ENCODE data around the gene ACP5.
"Not testable (repeated sequence)": the region's sequence is repeated elsewhere in the genome, so short reads cannot be mapped to it uniquely, and the experiment has no call there.

Gene ACP5

GRCh38 chr19:11577451-11578257 lies at the start of gene ACP5:
TSS of gene ACP5 (minus strand) at chr19:11577645. CDS start at chr19:11577317, 328 bp downstream.
- no peak for DNase-seq (ENCODE audit: low spot score)

GRCh38 chr19:11626252-11626651 lies 48.8 kb upstream of the ACP5 start:
- DNase-seq (ENCODE audit: low spot score), result no peak

- no peak for DNase-seq (ENCODE audit: low spot score)
Observed at GRCh38 chr19:11624069-11624463, 46.6 kb upstream of the ACP5 start.

- DNase-seq (ENCODE audit: low spot score), result not testable (repeated sequence)
Observed at GRCh38 chr19:11622401-11622800, 45.0 kb upstream of the ACP5 start.

- DNase-seq (ENCODE audit: low spot score), result no peak
Observed at GRCh38 chr19:11620553-11620952, 43.1 kb upstream of the ACP5 start.

- DNase-seq (ENCODE audit: low spot score), result no peak
Observed at GRCh38 chr19:11617180-11618062, 40.0 kb upstream of the ACP5 start.

- no peak for DNase-seq (ENCODE audit: low spot score)
Observed at GRCh38 chr19:11612816-11613511, 35.5 kb upstream of the ACP5 start.

- no peak for DNase-seq (ENCODE audit: low spot score)
Observed at GRCh38 chr19:11611730-11612129, 34.3 kb upstream of the ACP5 start.

GRCh38 chr19:11606484-11606883 lies 29.0 kb upstream of the ACP5 start:
- no peak for DNase-seq (ENCODE audit: low spot score)

GRCh38 chr19:11599704-11600103 lies 22.3 kb upstream of the ACP5 start:
- DNase-seq (ENCODE audit: low spot score), result not testable (repeated sequence)

- DNase-seq (ENCODE audit: low spot score), result no peak
Observed at GRCh38 chr19:11598746-11599145, 21.3 kb upstream of the ACP5 start.

GRCh38 chr19:11598103-11598483 lies 20.6 kb upstream of the ACP5 start:
- no peak for DNase-seq (ENCODE audit: low spot score)

- DNase-seq (ENCODE audit: low spot score), result peak; percentile 97
Observed at GRCh38 chr19:11597202-11598102, 20.0 kb upstream of the ACP5 start, which contains the start of gene ZNF627. TSS of gene ZNF627 (plus strand) at chr19:11597483. CDS start at chr19:11597628, 145 bp downstream.

- no peak for DNase-seq (ENCODE audit: low spot score)
Observed at GRCh38 chr19:11596156-11596555, 18.7 kb upstream of the ACP5 start.

- no peak for DNase-seq (ENCODE audit: low spot score)
Observed at GRCh38 chr19:11594084-11594483, 16.6 kb upstream of the ACP5 start.

- DNase-seq (ENCODE audit: low spot score), result no peak
Observed at GRCh38 chr19:11587975-11588631, 10.7 kb upstream of the ACP5 start.

- DNase-seq (ENCODE audit: low spot score), result peak; percentile 75
Observed at GRCh38 chr19:11587302-11587974, 10.0 kb upstream of the ACP5 start.

- DNase-seq (ENCODE audit: low spot score), result no peak
Observed at GRCh38 chr19:11586331-11586730, 8.9 kb upstream of the ACP5 start.

GRCh38 chr19:11581740-11582139 lies 4.3 kb upstream of the ACP5 start:
- no peak for DNase-seq (ENCODE audit: low spot score)

GRCh38 chr19:11580116-11580515 lies 2.7 kb upstream of the ACP5 start:
- DNase-seq (ENCODE audit: low spot score), result no peak
